Activated CD4-positive, alpha-beta T cell treated with anti-CD3 and anti-CD28 coated beads, Interleukin-2, Interleukin-4, amounts not matched to agents 100 ng/mL and 50 ng/mL, durations not matched to agents 16 hours and 8 hours (primary cell): ENCODE data around the gene ENTR1.
A peak's percentile ranks its signal among the peaks of the same experiment; 100 is the strongest.

Source experiments
- DNase-seq: peaks from one replicate; pipeline ENCODE4 v3.0.0-alpha.2; 2020; ENCODE audit warnings: low spot score

The ENTR1 gene

GRCh38 chr9:136396219-136396515 is 14.2 kb downstream of the ENTR1 start:
- no peak for DNase-seq

DNA sequence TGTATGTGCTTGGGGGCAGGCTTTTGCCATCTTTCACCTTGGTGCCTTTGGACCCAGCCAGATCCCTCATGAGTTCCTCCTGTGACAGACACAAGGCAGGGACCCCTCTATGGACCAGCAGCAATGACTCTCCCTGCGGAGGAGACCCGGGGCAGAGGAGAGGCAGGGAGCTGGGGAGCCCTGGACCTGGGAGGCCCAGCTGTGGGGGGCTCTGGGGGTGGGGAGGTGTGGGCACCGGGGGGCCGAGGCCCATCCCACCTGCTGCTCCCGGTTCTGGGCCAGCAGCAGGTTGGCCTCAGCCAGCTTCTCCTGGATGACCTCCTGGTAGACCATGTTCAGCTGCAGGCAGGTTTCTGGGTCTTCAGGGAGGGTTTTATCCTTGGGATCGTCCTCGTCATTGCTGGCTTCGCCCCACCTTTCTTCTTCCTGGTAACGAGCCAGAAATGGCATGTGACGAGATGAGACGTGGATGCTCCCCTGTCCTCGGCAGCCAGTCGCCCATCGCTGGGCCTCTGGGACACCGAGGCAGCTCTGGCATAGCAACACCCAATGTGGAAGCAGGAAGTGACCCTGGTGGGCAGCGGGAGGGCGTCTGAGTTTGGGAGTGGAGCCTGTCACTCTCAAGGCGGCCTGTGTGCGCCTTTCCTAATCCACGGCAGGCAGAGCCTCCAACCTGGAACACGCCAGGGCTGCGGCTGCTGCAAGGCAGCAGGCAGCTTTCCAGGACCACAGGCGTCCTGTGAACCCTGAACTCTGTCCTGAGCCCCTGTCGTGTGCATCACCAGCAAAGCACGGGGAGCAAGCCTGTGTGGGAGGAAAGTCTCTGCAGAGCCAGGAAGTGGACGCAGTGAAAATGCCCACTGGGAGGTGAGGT is 14.8 kb downstream of the ENTR1 start:
- DNase-seq, result no peak

DNA sequence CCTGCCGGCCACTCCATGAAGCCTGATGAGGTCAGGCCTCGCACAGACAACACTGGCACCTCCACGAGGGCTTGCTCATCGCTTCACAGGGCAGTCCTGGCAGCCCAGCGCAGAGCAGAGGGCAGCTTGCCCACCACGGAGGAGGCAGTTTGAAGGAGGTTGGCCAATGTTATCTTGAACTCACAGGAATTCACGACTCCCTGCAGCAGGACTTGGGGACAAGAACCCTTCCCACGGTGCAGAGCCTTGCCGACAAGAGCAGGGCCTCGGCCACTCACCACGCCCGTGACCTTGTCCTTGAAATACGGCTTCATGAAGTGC is 15.4 kb downstream of the ENTR1 start:
- DNase-seq, result no peak

DNA sequence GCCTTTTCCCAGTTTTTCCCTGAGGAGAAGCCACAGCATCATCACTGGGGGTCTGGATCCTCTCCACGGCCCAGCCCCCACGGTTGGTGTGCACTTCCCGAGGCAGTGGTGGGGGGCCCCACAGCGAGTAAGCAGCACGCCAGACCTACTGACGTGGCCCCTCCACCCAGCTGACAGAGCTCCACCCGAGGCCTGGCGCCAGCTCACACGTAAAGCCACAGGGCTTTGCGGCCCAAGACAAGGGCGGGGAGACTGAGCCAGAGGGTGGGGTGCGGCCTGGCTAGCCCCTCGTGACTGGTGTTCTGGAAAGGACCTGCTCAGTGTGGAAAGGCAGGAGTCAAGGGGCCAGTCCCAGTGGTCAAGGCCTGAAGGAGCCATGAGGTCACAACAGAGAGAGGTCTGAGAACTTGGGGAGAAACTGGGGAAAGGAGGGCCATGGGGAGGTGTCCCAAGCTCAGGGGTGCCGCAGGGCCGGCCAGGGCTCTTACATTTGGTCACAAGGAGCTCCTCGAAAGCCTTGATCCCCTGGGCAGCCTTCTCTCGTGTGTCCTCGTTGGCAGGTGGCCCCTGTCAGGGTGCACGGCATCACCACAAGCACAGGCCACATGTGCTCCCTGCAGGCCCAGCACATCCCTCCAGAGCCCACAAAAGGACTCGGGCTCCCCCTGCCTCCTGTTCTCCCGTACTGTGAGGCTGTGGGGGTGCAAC is 15.9 kb downstream of the ENTR1 start:
- no peak for DNase-seq

GRCh38 chr9:136393531-136393930 is 16.9 kb downstream of the ENTR1 start:
- no peak for DNase-seq

GRCh38 chr9:136392538-136393449 is 17.6 kb downstream of the ENTR1 start:
- no peak for DNase-seq

DNA sequence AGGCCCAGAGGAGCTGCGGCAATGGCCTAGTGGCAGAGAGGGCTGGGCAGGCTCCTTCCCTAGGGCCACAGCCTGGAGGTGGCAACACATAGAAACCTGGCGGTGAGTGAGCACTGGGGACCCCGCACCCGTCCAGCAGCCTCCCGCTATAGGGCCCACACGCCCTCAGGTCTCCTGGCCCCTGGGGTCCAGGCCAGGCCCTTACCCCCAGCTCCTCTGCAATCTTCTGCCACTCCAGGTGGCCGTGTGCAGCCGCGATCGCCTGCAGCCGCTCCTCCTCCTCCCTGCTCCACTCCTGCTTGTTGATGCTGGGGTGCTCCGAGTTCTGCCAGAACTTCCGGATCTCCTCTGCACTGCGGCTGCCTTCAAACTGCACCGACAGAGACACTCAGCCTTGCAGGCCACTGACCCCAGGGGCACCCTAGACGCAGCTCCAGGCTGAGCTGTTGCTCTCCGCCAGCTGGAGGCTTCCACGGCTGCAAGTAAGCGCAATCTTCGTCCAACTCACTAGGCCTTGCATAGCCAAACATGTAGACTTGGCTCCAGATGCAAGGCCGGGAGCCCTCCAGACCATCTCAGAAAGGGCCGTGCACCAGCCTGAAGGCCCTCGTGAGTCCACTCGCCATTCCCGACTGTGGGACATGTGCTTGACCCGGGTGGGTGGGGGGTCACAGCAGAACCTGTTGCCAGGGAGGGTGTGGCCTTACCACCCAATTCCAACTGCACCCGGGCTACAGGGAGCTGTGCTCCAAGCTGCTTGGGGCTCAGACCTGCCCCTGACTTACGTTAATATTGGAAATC is 18.5 kb downstream of the ENTR1 start:
- DNase-seq, result no peak

DNA sequence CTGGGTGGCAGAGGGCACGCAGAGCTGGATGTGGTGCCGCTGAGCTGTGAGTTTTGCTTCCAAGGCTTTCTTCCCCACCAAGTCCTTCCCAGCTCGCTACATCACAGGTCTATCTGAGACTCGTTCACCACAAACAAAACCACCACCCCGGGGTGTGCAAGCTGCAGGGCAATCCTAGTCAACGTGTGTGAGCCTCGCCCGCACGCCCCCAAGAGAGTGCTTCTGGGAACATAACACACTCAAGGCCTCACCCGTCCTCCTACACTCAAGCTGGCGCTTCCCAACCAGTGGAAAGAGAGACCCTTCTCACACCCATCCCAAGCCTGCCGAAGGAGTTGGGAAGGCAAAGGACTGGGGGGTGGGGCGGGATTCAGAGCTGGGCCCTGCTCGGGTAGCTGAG is 21.0 kb downstream of the ENTR1 start:
- DNase-seq, result no peak

GRCh38 chr9:136387217-136387616 is 23.2 kb downstream of the ENTR1 start:
- DNase-seq, result no peak

DNA sequence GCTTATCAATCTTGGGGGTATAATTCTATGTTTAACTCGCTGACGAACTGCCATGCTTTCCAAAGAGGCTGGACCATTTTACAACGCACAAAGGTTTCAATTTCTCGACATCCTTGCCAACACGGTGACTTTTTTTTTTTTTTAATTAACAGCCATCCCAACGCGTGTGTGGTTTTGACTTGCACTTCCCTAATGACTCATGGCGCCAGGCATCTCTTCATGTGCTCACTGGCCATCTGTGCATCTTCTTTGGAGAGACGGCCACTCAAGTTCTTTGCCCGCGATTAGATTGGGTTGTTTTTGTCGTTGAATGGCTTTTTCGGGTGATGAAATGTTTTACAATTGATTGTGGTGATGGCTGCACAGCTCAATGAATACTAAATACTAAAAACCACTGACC is 24.4 kb downstream of the ENTR1 start:
- DNase-seq, result peak; percentile 32

GRCh38 chr9:136385015-136385414 is 25.4 kb downstream of the ENTR1 start:
- DNase-seq, result no peak

DNA sequence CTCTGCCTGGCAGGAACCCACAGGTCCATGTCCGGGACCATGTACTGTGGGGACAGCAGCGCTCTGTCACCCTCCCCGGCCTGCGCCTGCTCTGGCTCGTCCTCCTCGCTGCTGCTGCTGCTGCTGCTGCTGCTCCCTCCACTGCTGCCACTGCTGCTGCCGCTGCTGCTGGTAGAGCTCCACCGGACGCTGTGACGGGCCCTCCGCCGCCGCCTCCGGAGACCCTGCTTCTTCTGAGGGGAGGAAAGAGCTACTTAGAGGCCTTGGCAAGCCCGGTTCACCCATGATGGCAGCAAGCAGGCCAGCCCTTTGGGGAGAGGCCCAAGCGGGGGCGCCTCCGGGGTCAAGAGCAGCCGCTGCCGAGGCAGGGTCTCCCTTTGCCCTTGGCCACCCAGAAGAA is 27.0 kb downstream of the ENTR1 start:
- DNase-seq, result no peak

DNA sequence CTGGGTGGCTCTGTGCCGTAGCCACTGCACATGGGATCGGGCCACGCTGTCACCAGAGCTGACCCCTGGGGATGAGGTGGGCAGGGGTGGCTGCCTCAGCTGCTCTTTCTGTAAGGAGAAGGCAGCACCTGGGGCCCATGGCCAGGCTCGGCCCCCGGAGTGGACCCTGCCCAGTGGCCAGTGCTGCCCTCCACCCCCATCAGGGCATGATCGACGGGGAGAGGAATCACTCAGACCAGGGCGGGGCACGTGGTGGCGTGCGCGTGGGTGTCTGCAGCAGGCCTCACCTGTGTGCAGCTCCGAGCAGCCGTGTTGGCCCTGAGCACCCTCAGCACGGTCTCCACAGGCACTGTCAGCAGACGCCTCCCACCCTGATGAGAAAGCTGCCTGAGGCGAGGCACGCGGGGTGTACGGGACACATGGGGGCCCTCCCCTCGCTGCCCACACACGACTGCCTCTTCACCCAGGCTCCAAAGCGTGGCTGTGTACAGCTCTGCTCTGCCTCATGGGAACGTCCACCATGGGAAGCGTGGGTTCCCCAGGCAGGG is 28.4 kb downstream of the ENTR1 start:
- DNase-seq, result no peak

GRCh38 chr9:136381311-136381710 is 29.1 kb downstream of the ENTR1 start:
- DNase-seq, result no peak

DNA sequence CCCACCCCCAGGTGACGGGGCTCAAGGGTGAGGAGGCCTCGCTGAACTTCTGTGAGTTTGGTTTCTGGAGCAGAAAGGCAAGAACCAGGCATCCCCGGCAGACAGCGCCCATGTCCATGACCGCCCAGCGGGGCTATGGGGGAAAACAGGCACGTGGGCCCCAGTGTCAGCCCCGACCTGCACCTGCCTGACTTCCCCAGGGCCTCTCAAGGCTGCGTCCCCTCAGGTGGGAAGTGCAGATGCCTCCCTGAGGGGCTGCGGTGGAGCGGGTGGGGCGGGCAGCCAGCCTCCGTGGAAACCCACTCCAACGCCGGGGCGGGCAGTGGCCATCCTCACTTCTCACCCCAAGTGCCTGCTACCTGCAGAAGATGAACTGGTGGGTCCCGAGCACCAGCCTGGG is 30.0 kb downstream of the ENTR1 start:
- DNase-seq, result no peak

DNA sequence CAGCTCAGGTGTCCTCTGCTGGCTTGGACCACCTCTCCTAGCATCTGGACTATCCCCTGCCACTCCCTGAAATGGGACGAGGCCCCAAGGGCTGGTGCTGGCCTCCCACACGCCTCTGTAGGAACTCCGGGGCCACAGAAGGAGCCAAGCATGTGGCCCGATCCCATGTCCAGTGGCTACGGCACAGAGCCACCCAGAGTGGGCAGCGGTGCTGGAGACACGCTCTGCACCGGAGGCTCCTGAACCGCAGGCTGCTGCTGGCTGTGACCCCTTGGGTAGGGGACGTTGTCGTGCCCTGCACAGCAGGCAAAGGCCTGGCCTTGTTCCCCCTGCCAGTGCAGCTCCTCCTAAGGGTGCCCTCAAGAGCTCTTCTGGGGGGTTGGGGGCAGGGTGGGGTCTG is 30.5 kb downstream of the ENTR1 start:
- no peak for DNase-seq

- DNase-seq, result no peak
Measured at GRCh38 chr9:136379401-136379800, 31.0 kb downstream of the ENTR1 start.

DNA sequence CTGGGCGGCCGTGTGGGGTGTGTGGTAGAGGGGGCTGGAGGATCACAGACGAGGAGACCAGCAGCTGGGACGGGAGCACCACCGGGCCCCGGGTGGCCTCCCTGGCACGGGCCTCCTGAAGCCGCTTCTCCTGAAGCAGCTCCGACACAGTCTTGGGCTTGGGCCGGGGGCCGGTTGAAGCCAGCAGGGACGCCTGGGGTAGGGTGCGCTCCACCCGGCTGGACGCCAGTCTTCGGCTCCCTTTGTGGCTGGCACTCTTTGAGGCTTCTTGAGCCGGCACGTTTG is 31.5 kb downstream of the ENTR1 start:
- DNase-seq, result no peak

- DNase-seq, result no peak
Measured at GRCh38 chr9:136378170-136379002, 32.0 kb downstream of the ENTR1 start.

DNA sequence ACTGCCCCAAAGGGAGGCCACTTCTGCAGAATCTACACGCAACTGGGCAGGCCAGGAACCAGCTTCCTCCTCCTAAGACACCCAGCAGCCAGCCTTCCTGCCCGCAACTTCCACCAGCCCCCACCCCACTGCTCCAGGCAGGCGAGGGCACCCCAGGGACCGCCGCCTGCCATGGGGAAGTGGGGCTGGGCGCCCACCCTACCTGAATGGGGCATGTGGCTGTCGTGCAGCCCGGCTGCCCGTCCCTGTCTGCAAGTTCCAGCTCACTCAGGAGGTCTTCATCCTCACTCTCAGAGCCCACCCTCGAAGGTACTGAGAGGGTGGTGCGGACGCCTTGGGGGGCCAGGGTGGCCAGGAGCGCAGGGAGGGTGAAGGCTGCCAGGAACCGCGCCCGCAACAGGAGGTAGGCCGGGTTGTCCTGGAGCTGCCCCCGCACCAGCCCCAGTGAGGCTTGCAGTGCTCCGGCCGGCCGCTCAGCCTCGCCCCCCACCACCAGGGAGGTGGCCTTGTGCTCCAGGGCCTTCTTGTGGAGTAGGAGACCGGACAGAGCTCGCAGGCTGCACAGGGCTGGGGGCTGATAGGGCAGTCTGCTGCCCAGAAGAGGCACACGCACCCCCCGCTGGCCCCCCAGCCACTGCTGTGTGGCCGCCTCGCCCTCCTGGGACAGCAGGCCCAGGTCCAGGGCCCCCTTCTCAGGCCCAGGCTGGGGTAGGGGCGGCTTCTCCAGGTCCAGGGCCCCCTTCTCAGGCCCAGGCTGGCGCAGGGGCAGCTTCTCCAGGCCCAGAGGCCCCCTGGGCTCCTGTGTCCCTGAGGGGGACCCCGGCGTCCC is 32.9 kb downstream of the ENTR1 start:
- no peak for DNase-seq
